NCI-H510A (cell line): ENCODE measurements around the gene TNK2.

Experiments used
- DNase-seq: peaks from one replicate; lab custom pipeline; 2025; lab: John Stamatoyannopoulos, UW

Gene TNK2

GRCh38 chr3:195899701-195900435, 8.5 kb downstream of the TNK2 start:
- no peak for DNase-seq

- no peak for DNase-seq
Measured at GRCh38 chr3:195897853-195898415, 10.4 kb downstream of the TNK2 start.

GRCh38 chr3:195897081-195897852, 11.1 kb downstream of the TNK2 start:
- DNase-seq, result no peak

GRCh38 chr3:195896361-195897080, 11.8 kb downstream of the TNK2 start:
- DNase-seq, result no peak

- DNase-seq, result no peak
Measured at GRCh38 chr3:195895861-195896360, 12.4 kb downstream of the TNK2 start.

- DNase-seq, result peak; percentile 45
Measured at GRCh38 chr3:195895078-195895860, 13.1 kb downstream of the TNK2 start.

GRCh38 chr3:195893916-195894465, 14.4 kb downstream of the TNK2 start:
- DNase-seq, result no peak

- DNase-seq, result no peak
Measured at GRCh38 chr3:195893516-195893915, 14.8 kb downstream of the TNK2 start.

GRCh38 chr3:195893044-195893395, 15.3 kb downstream of the TNK2 start:
- no peak for DNase-seq

- no peak for DNase-seq
Measured at GRCh38 chr3:195892105-195893043, 16.0 kb downstream of the TNK2 start.

GRCh38 chr3:195891431-195892104, 16.8 kb downstream of the TNK2 start:
- DNase-seq, result no peak

- DNase-seq, result no peak
Measured at GRCh38 chr3:195889870-195890295, 18.5 kb downstream of the TNK2 start.

GRCh38 chr3:195888981-195889869, 19.1 kb downstream of the TNK2 start:
- DNase-seq, result no peak

GRCh38 chr3:195888311-195888761, 20.0 kb downstream of the TNK2 start:
- no peak for DNase-seq

- DNase-seq, result no peak
Measured at GRCh38 chr3:195887670-195888069, 20.7 kb downstream of the TNK2 start.

- DNase-seq, result no peak
Measured at GRCh38 chr3:195886181-195887141, 21.9 kb downstream of the TNK2 start.
